Prostate gland (tissue), 2 donors: ENCODE results near the gene GTSE1. TPM values are rescaled to one million over a fixed set of nuclear protein-coding genes. Genes with fewer than 3 reads are reported as not detected.

ENCODE experiments used
- DNase-seq: peaks from one replicate; pipeline ENCODE4 v3.0.0-alpha.2; 2019; ENCODE audit warnings: low spot score
- H3K27ac ChIP-seq, 2 donors: fragments of 200-600 bp; sonication (generic); 2 replicates each; pipeline ENCODE4 v1.5.1; 2017 to 2019
- H3K27me3 ChIP-seq: fragments of 200-600 bp; sonication (generic); replicated peaks from 2 replicates; pipeline ENCODE4 v1.5.1; 2019; ENCODE audit not compliant: insufficient read depth
- H3K36me3 ChIP-seq, 2 donors: fragments of 200-600 bp; sonication (generic); 1 replicate in 1 of 2; 2 replicates in 1 of 2; pipeline versions ENCODE4 v1.5.1 to v1.8.1; 2017 to 2019
- H3K4me1 ChIP-seq: fragments of 200-600 bp; sonication (generic); replicated peaks from 2 replicates; pipeline ENCODE4 v1.5.1; 2019
- H3K4me3 ChIP-seq, 2 donors: fragments of 200-600 bp; sonication (generic); 2 replicates each; pipeline ENCODE4 v1.5.1; 2017 to 2019
- H3K9me3 ChIP-seq: fragments of 200-600 bp; sonication (generic); 2 replicates; pipeline ENCODE4 v1.5.1; 2017
- CTCF ChIP-seq, 4 experiments: fragments of 200-600 bp in 2 of 4; fragments of 450-650 bp in 2 of 4; sonication (generic) in 2 of 4; IDR thresholded peaks; 1 replicate in 3 of 4; 2 replicates in 1 of 4; pipeline ENCODE4 v1.5.1; 2016 to 2019; ENCODE audit warnings: antibody characterized with exemption in 4 of 4, mild to moderate bottlenecking in 2 of 4, moderate library complexity in 2 of 4
- POLR2A ChIP-seq: fragments of 450-650 bp; IDR thresholded peaks from one replicate; pipeline ENCODE4 v1.6.1; 2016; ENCODE audit warnings: antibody characterized with exemption, mild to moderate bottlenecking
- POLR2AphosphoS5 ChIP-seq: sonication (generic); formaldehyde crosslinking; IDR thresholded peaks from one replicate; pipeline ENCODE4 v1.6.1; 2017; ENCODE audit warnings: antibody characterized with exemption
- WGBS: methylation state at CpG from one replicate; pipeline ENCODE4 v1.1.5; 2018; 5-methylcytosine and 5-hydroxymethylcytosine counted together
- intact Hi-C: fragments of 100-400 bp; cut with DNase I; formaldehyde crosslinking; loops from one replicate; pipeline ENCODE4 v1.14.2; 2022
- total RNA-seq, 2 donors: library from RNA; depleted of rRNA; stranded (reverse); fragments of >200 nt; gene quantifications; one replicate each; pipeline ENCODE4 v1.1.0, GENCODE V29; 2016

GTSE1 gene
- total RNA-seq, 2 donors from 2014 or later = 0.46 to 4.8 TPM

- 63% methylated on average over 9 of the region's 19 CpGs for WGBS
- DNase-seq = no peak
- H3K4me3 ChIP-seq = no peak overlapping the region
- no peak overlapping the region for H3K27ac ChIP-seq
- H3K27me3 ChIP-seq = no peaks in the 10 kb centered on the region
- no peaks in the 10 kb centered on the region for H3K9me3 ChIP-seq
- intact Hi-C loops = no loop called here
- no peaks in the 10 kb centered on the region for H3K4me1 ChIP-seq
- no peaks in the 10 kb centered on the region for H3K36me3 ChIP-seq
- TF ChIP-seq POLR2AphosphoS5 (no peak), CTCF (IDR thresholded peaks at IDR 0.05) (no peak), POLR2A (no peak)
Measured at GRCh38 chr22:46357711-46358520, 61.2 kb downstream of the GTSE1 start.

DNA sequence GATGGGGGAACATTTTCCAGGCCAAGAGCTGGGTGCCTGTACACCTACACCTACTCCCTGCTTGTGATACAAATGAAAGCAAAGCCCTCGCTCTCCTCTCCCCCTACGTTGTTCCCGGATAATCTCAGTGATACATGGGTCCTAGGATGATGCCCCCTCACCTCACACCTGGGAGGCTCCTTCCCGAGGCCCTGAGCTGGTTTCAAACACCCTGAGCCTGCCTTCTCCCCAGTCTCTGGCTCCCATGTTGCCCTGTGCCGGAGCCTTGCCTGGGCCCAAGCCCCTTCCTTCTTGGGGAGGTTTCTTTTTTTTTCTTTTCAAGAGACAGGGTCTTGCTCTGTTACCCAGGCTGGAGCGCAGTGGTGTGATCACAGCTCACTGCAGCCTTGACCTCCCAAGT lies 62.1 kb downstream of the GTSE1 start:
- H3K36me3 ChIP-seq = no peaks in the 10 kb centered on the region
- no peak overlapping the region for H3K27ac ChIP-seq
- H3K9me3 ChIP-seq = no peaks in the 10 kb centered on the region
- WGBS = 82% methylated on average over 6 of the region's 6 CpGs
- no peak overlapping the region for H3K4me3 ChIP-seq
- intact Hi-C loops = no loop called here
- DNase-seq = no peak
- H3K4me1 ChIP-seq = no peaks in the 10 kb centered on the region
- no peaks in the 10 kb centered on the region for H3K27me3 ChIP-seq
- TF ChIP-seq POLR2A = no peak
- TF ChIP-seq CTCF (IDR thresholded peaks at IDR 0.05) = no peak
- TF ChIP-seq POLR2AphosphoS5 = no peak

DNA sequence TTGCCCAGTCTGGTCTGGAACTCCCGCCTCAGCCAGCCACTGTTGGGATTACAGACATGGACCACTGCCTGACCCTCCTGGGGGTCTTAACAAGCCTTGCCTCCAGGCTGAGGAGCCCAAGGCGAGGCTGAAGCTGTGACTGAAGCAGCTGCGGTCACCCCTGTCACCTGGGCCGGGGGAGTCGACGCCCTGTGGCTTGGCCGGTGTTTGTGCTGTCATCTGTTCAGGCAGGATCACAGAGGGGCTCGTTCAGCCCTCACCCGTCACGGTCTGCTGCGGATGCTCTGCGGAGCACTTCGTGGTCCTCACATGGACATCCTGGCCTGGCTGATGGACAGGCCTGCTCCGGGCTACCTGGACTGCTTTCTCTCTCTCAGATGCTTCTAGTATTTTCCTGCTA lies 62.7 kb downstream of the GTSE1 start:
- no peak for DNase-seq
- Histone ChIP-seq H3K4me3 (no peak overlapping the region), H3K36me3 (no peaks in the 10 kb centered on the region), H3K27me3 (no peaks in the 10 kb centered on the region), H3K9me3 (no peaks in the 10 kb centered on the region), H3K27ac (no peak overlapping the region), H3K4me1 (no peaks in the 10 kb centered on the region)
- intact Hi-C loops = no loop called here
- WGBS = 93% methylated on average over 8 of the region's 14 CpGs
- TF ChIP-seq CTCF (IDR thresholded peaks at IDR 0.05) (no peak), POLR2AphosphoS5 (no peak), POLR2A (no peak)

GRCh38 chr22:46360097-46360496 lies 63.4 kb downstream of the GTSE1 start:
- Histone ChIP-seq H3K4me3 (no peak overlapping the region), H3K27me3 (no peaks in the 10 kb centered on the region), H3K36me3 (no peaks in the 10 kb centered on the region), H3K27ac (no peak overlapping the region), H3K4me1 (no peaks in the 10 kb centered on the region), H3K9me3 (no peaks in the 10 kb centered on the region)
- 85% methylated on average over 5 of the region's 5 CpGs for WGBS
- intact Hi-C loops = no loop called here
- no peak for DNase-seq
- TF ChIP-seq CTCF (IDR thresholded peaks at IDR 0.05) (no peak), POLR2A (no peak), POLR2AphosphoS5 (no peak)

DNA sequence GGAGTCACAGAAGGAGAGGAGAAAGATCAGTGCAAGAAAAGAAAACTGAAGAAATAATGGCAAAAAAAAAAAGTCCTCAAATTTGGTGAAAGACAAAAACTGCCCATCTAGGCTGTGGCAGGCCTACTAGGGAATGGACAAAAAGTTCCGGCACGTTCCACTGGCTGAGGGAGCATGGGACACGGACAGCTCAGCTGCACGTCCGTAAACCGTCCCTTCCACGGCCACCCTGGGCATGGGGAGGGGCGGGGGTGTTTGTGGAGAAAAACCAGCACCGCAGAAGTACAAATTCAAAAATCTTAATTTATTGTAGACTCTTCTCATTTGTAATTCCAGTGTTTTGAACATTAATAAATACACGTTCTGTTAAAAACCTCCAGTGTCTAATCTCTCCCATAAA lies 64.2 kb downstream of the GTSE1 start:
- Histone ChIP-seq H3K4me3 (no peak overlapping the region), H3K36me3 (no peaks in the 10 kb centered on the region), H3K9me3 (no peaks in the 10 kb centered on the region), H3K27ac (no peak overlapping the region), H3K4me1 (no peaks in the 10 kb centered on the region), H3K27me3 (no peaks in the 10 kb centered on the region)
- no peak for DNase-seq
- 81% methylated on average over 10 of the region's 10 CpGs for WGBS
- intact Hi-C loops = no loop called here
- TF ChIP-seq CTCF (IDR thresholded peaks at IDR 0.05) = no peak
